HCT116 (cell line): ENCODE results near the gene ITSN1. TPM values are rescaled to one million over a fixed set of nuclear protein-coding genes. Genes with fewer than 3 reads are reported as not detected.

Experiments used
- ATAC-seq: fragments of 200-7000 bp; cut with Tn5 transposase; 2 replicates; pipeline ENCODE4 v1.9.1; 2020; ENCODE audit warnings: mild to moderate bottlenecking, moderate library complexity
- BruUV-seq: library from RNA; stranded (reverse); fragments of 400-500 nt; replicated peaks from 2 replicates; lab custom pipeline; 2021; lab: Mats Ljungman, UMichigan
- CTCF ChIA-PET: fragments of 300-600 bp; sonication (Branson Sonifier 250); formaldehyde crosslinking; loops from one replicate; lab custom pipeline; 2021; ENCODE audit warnings: antibody characterized with exemption; lab: Charles Lee
- POLR2A ChIA-PET: fragments of 300-600, 350-600 bp; sonication (Branson Sonifier 250); formaldehyde crosslinking; loops from one replicate; lab custom pipeline; 2021; ENCODE audit warnings: antibody characterized with exemption; lab: Charles Lee
- RAD21 ChIA-PET, 2 experiments: fragments of 300-600 bp; sonication (Branson Sonifier 250); formaldehyde crosslinking; loops; one replicate each; lab custom pipeline; 2023; ENCODE audit warnings: low total read pairs in 2 of 2; ENCODE audit not compliant: uncharacterized antibody in 2 of 2, unreplicated experiment in 2 of 2, low non-redundant PET in 1 of 2; lab: Charles Lee
- DNase-seq: peaks from one replicate; pipeline ENCODE4 v3.0.0-alpha.2; 2010; ENCODE audit warnings: low read depth, low spot score
- H2AFZ ChIP-seq: fragments of 200-600 bp; shearing (Covaris generic), sonication (generic); 2 replicates; pipeline ENCODE4 v1.6.1; 2017; ENCODE audit warnings: low read depth, mixed run types, mixed read lengths, antibody characterized with exemption, low read length; ENCODE audit not compliant: poor library complexity, severe bottlenecking
- H3K27ac ChIP-seq: 2 replicates; pipeline ENCODE4 v1.5.1; 2012; ENCODE audit warnings: low read depth, low read length
- H3K27me3 ChIP-seq: fragments of 200-600 bp; sonication (generic); 2 replicates; pipeline ENCODE4 v1.6.1; 2016; ENCODE audit warnings: mixed run types, low read length, mixed read lengths; ENCODE audit not compliant: insufficient read depth
- H3K36me3 ChIP-seq, 2 experiments: fragments of 200-500 bp in 1 of 2; fragments of 200-600 bp in 1 of 2; sonication (Bioruptor generic) in 1 of 2; sonication (generic) in 1 of 2; 2 replicates each; pipeline versions ENCODE4 v1.5.1 to v1.6.1; 2014 to 2016; ENCODE audit warnings: low read length in 2 of 2, inconsistent platforms in 1 of 2, mixed read lengths in 1 of 2, mixed run types in 1 of 2; ENCODE audit not compliant: insufficient read depth in 2 of 2, control insufficient read depth in 1 of 2
- H3K4me1 ChIP-seq, 2 experiments: fragments of 200-600 bp in 1 of 2; sonication (generic) in 1 of 2; 2 replicates each; pipeline versions ENCODE4 v1.5.1 to v1.6.1; 2012 to 2017; ENCODE audit warnings: low read length in 2 of 2, inconsistent platforms in 1 of 2, mild to moderate bottlenecking in 1 of 2, mixed read lengths in 1 of 2, mixed run types in 1 of 2, moderate library complexity in 1 of 2; ENCODE audit not compliant: insufficient read depth in 2 of 2, control insufficient read depth in 1 of 2
- H3K4me2 ChIP-seq: fragments of 200-600 bp; sonication (generic); 2 replicates; pipeline ENCODE4 v1.6.1; 2017; ENCODE audit warnings: mixed run types, low read length, mixed read lengths
- H3K4me3 ChIP-seq, 2 experiments: fragments of 200-600 bp in 1 of 2; sonication (generic) in 1 of 2; replicated peaks in 1 of 2; 2 replicates each; pipeline ENCODE4 v1.5.1; 2011 to 2016; ENCODE audit warnings: low read length in 2 of 2, control low read depth in 1 of 2, low read depth in 1 of 2, mild to moderate bottlenecking in 1 of 2, mixed read lengths in 1 of 2, mixed run types in 1 of 2
- H3K79me2 ChIP-seq: fragments of 200-600 bp; sonication (generic); 2 replicates; pipeline ENCODE4 v1.6.1; 2017; ENCODE audit warnings: mild to moderate bottlenecking, mixed run types, low read length, moderate library complexity, mixed read lengths; ENCODE audit not compliant: insufficient read depth
- H3K9ac ChIP-seq: fragments of 200-600 bp; sonication (generic); 2 replicates; pipeline ENCODE4 v1.6.1; 2016; ENCODE audit warnings: low read length, mixed read lengths
- H3K9me2 ChIP-seq: fragments of 200-600 bp; sonication (generic), shearing (Covaris generic); 2 replicates; pipeline ENCODE4 v1.6.1; 2017; ENCODE audit warnings: mixed run types, mild to moderate bottlenecking, moderate library complexity; ENCODE audit not compliant: insufficient read depth
- H3K9me3 ChIP-seq, 2 experiments: fragments of 200-500 bp in 1 of 2; fragments of 200-600 bp in 1 of 2; sonication (Bioruptor generic) in 1 of 2; sonication (generic) in 1 of 2; 2 replicates each; pipeline ENCODE4 v1.6.1; 2014 to 2017; ENCODE audit warnings: low read length in 2 of 2, mixed read lengths in 2 of 2, inconsistent platforms in 1 of 2, low read depth in 1 of 2, mild to moderate bottlenecking in 1 of 2, mixed run types in 1 of 2, moderate library complexity in 1 of 2; ENCODE audit not compliant: control insufficient read depth in 1 of 2, insufficient read depth in 1 of 2
- H4K20me1 ChIP-seq: fragments of 200-600 bp; sonication (generic), shearing (Covaris generic); 2 replicates; pipeline ENCODE4 v1.6.1; 2017; ENCODE audit warnings: mixed run types, mild to moderate bottlenecking, moderate library complexity; ENCODE audit not compliant: insufficient read depth
- EZH2 ChIP-seq: fragments of 200-600 bp; sonication (generic); IDR thresholded peaks from 2 replicates; pipeline ENCODE4 v1.6.1; 2017; ENCODE audit warnings: antibody characterized with exemption, mixed run types
- FOSL1 ChIP-seq: IDR thresholded peaks from 2 replicates; pipeline ENCODE4 v1.6.1; 2012; ENCODE audit warnings: low read depth
- SP1 ChIP-seq: IDR thresholded peaks from 2 replicates; pipeline ENCODE4 v1.6.1; 2012; ENCODE audit warnings: low read depth
- ZBTB33 ChIP-seq: IDR thresholded peaks from 2 replicates; pipeline ENCODE4 v1.6.1; 2011; ENCODE audit warnings: mild to moderate bottlenecking, low read length, moderate library complexity; ENCODE audit not compliant: insufficient replicate concordance; ENCODE audit errors: extremely low read depth
- ZFX ChIP-seq: fragments of 450-650 bp; IDR thresholded peaks from 2 replicates; pipeline ENCODE4 v1.6.1; 2017
- intact Hi-C: fragments of 100-400 bp; cut with micrococcal nuclease; formaldehyde crosslinking; loops from 2 replicates; pipeline ENCODE4 v1.10.0; 2022
- total RNA-seq: library from RNA; stranded (reverse); gene quantifications from one replicate; pipeline ENCODE4 v1.2.1, GENCODE V29; 2021; ENCODE audit not compliant: unreplicated experiment

Gene ITSN1
- total RNA-seq, 1 experiment from 2014 or later: 25.8 TPM

DNA sequence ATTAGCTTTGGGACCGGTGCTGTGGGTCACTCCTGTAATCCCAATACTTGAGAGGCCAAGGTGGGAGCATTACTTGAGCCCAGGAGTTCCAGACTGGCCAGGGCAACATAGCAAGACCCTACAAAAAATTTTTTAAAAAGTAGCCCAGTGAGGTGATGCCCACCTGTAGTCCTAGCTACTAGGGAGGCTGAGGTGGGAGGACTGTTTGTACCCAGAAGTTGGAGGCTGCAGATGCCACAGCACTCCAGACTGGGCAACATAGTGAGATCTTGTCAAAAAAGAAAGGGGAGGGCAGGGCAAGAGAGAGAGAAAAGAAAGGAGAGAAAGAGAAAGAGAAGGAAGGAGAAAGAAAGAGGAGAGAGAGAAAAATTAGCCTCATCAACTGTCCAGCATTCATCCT, 6.3 kb downstream of the ITSN1 start:
- no peak overlapping the region for H2AFZ ChIP-seq
- no peak overlapping the region for H3K9ac ChIP-seq
- POLR2A ChIA-PET: no interaction called here
- intact Hi-C loops: loop anchor here (10.0 kb wide), 1 partner anchor 256 kb away; no protein-coding TSS in a partner anchor
- no peaks in the 10 kb centered on the region for H3K36me3 ChIP-seq
- no peaks in the 10 kb centered on the region for H3K9me3 ChIP-seq
- H3K4me1 ChIP-seq: peaks cover 10 to 12% of the 10 kb centered on the region in 2 experiments; a peak in 3 of 4 replicates
- no peak for TF ChIP-seq FOSL1
- TF ChIP-seq EZH2: no peak
- no peak for TF ChIP-seq SP1
- TF ChIP-seq ZBTB33: no peak
- no peak for TF ChIP-seq ZFX
- TF ChIP-seq, all 23 proteins: peak for 0
- BruUV-seq: no TSS peak
- H3K27ac ChIP-seq: no peak overlapping the region
- H3K9me2 ChIP-seq: no peaks in the 10 kb centered on the region
- H4K20me1 ChIP-seq: no peaks in the 10 kb centered on the region
- no peaks in the 10 kb centered on the region for H3K27me3 ChIP-seq
- ATAC-seq (no peak), DNase-seq (no peak)
- CTCF ChIA-PET: no interaction called here
- no peak overlapping the region for H3K4me2 ChIP-seq
- peaks cover 91% of the 10 kb centered on the region for H3K79me2 ChIP-seq
- RAD21 ChIA-PET: no interaction called here
- no peak overlapping the region for H3K4me3 ChIP-seq

GRCh38 chr21:33650230-33650629, 7.9 kb downstream of the ITSN1 start:
- Histone ChIP-seq H4K20me1 (no peaks in the 10 kb centered on the region), H3K4me1 (peaks cover 21 to 24% of the 10 kb centered on the region in 2 experiments), H3K79me2 (peaks cover 90% of the 10 kb centered on the region), H3K27ac (no peak overlapping the region), H3K36me3 (no peaks in the 10 kb centered on the region), H3K9me3 (no peaks in the 10 kb centered on the region), H3K4me2 (no peak overlapping the region), H3K9ac (no peak overlapping the region), H3K4me3 (no peak overlapping the region), H2AFZ (no peak overlapping the region), H3K27me3 (no peaks in the 10 kb centered on the region), H3K9me2 (no peaks in the 10 kb centered on the region)
- ATAC-seq (no peak), DNase-seq (no peak)
- RAD21 ChIA-PET: no interaction called here
- no TSS peak for BruUV-seq
- CTCF ChIA-PET: no interaction called here
- intact Hi-C loops: no loop called here
- TF ChIP-seq ZBTB33: no peak
- POLR2A ChIA-PET: no interaction called here
